ENCODE measurements around the gene KRT9.

- TF ChIP-seq POLR2A (IDR thresholded peaks at IDR 0.05; ENCODE audit: low read depth, low read length): no peak
- no peak for TF ChIP-seq POLR2AphosphoS5 (IDR thresholded peaks at IDR 0.05; ENCODE audit: low read depth, low read length)
Observed at GRCh38 chr17:41518789-41519449, 52.9 kb downstream of the KRT9 start, which contains the start of gene KRT15.

Measured in GM12892 (cell line).